HG02588 (cell line): ENCODE measurements around the gene GRIN3B.
"Not testable (repeated sequence)": the region's sequence is repeated elsewhere in the genome, so short reads cannot be mapped to it uniquely, and the experiment has no call there.

Source experiments
- ATAC-seq: cut with Tn5 transposase; IDR thresholded peaks from one replicate; pipeline ENCODE4 v1.9.1; 2021; ENCODE audit warnings: mild to moderate bottlenecking, moderate library complexity; ENCODE audit not compliant: unreplicated experiment

GRIN3B gene

GRCh38 chr19:1018393-1018792 is 18.2 kb downstream of the GRIN3B start:
- no peak for ATAC-seq

GRCh38 chr19:1018932-1019615 is 18.9 kb downstream of the GRIN3B start:
- no peak for ATAC-seq

GRCh38 chr19:1019616-1019961 is 19.4 kb downstream of the GRIN3B start:
- no peak for ATAC-seq

GRCh38 chr19:1019980-1020867 is 20.0 kb downstream of the GRIN3B start:
- no peak for ATAC-seq

- peak; percentile 76 for ATAC-seq
Measured at GRCh38 chr19:1020868-1021425, 20.7 kb downstream of the GRIN3B start, which contains the start of gene TMEM259. Gene TMEM259 (minus strand): TSS chr19:1021123. CDS start chr19:1020996, 127 bp downstream.

- not testable (repeated sequence) for ATAC-seq
Measured at GRCh38 chr19:1023883-1024188, 23.6 kb downstream of the GRIN3B start.

- ATAC-seq, result not testable (repeated sequence)
Measured at GRCh38 chr19:1025080-1025479, 24.9 kb downstream of the GRIN3B start.

- peak; percentile 51 for ATAC-seq
Measured at GRCh38 chr19:1025960-1026782, 26.0 kb downstream of the GRIN3B start, which contains the start of gene CNN2. Gene CNN2 (plus strand): TSS chr19:1026608. CDS start chr19:1026662, 54 bp downstream.

- ATAC-seq, result no peak
Measured at GRCh38 chr19:1026783-1027649, 26.8 kb downstream of the GRIN3B start.

GRCh38 chr19:1027650-1028061 is 27.4 kb downstream of the GRIN3B start:
- ATAC-seq, result no peak

- peak; percentile 32 for ATAC-seq
Measured at GRCh38 chr19:1028062-1028926, 28.1 kb downstream of the GRIN3B start.

- no peak for ATAC-seq
Measured at GRCh38 chr19:1032264-1032867, 32.1 kb downstream of the GRIN3B start.

- ATAC-seq, result no peak
Measured at GRCh38 chr19:1035998-1036621, 35.9 kb downstream of the GRIN3B start.

GRCh38 chr19:1037621-1038064 is 37.4 kb downstream of the GRIN3B start:
- no peak for ATAC-seq

GRCh38 chr19:1038978-1039645 is 38.9 kb downstream of the GRIN3B start:
- ATAC-seq, result no peak

- peak; percentile 72 for ATAC-seq
Measured at GRCh38 chr19:1039646-1040475, 39.6 kb downstream of the GRIN3B start, which contains the start of gene ABCA7. Gene ABCA7 (plus strand): TSS chr19:1040107. CDS start chr19:1041362, 1,255 bp downstream.
